GM18519 (cell line): ENCODE data around the gene RASSF7.

Experiments
- ATAC-seq: cut with Tn5 transposase; IDR thresholded peaks from one replicate; pipeline ENCODE4 v1.9.1; 2021; ENCODE audit warnings: mild to moderate bottlenecking, moderate library complexity; ENCODE audit not compliant: unreplicated experiment, low FRiP score

The RASSF7 gene

GRCh38 chr11:532527-532985 is 28.2 kb upstream of the RASSF7 start:
- ATAC-seq: no peak

GRCh38 chr11:532986-533585 is 27.7 kb upstream of the RASSF7 start:
- no peak for ATAC-seq

GRCh38 chr11:533586-534395 is 27.0 kb upstream of the RASSF7 start:
- ATAC-seq: no peak

GRCh38 chr11:534396-535209 is 26.2 kb upstream of the RASSF7 start:
- no peak for ATAC-seq

GRCh38 chr11:535210-535518 is 25.6 kb upstream of the RASSF7 start:
- ATAC-seq: peak; percentile 5

GRCh38 chr11:535519-536454 is 25.0 kb upstream of the RASSF7 start, which contains the start of gene HRAS:
HRAS (minus strand) TSS chr11:535576.
- peak; percentile 53 for ATAC-seq

GRCh38 chr11:536841-537621 is 23.7 kb upstream of the RASSF7 start, which contains the start of gene LRRC56:
LRRC56 (plus strand) TSS chr11:537527; CDS start chr11:540685, 3,158 bp downstream.
- ATAC-seq: peak; percentile 35

- ATAC-seq: no peak
Measured at GRCh38 chr11:537622-538430, 22.9 kb upstream of the RASSF7 start.

GRCh38 chr11:538431-539051 is 22.2 kb upstream of the RASSF7 start:
- no peak for ATAC-seq

- no peak for ATAC-seq
Measured at GRCh38 chr11:539971-540481, 20.7 kb upstream of the RASSF7 start.

- no peak for ATAC-seq
Measured at GRCh38 chr11:540583-541432, 20.0 kb upstream of the RASSF7 start.

GRCh38 chr11:541433-541885 is 19.3 kb upstream of the RASSF7 start:
- no peak for ATAC-seq

- no peak for ATAC-seq
Measured at GRCh38 chr11:544817-545166, 16.0 kb upstream of the RASSF7 start.

GRCh38 chr11:545171-545570 is 15.6 kb upstream of the RASSF7 start:
- ATAC-seq: no peak

GRCh38 chr11:548700-549603 is 11.8 kb upstream of the RASSF7 start:
- no peak for ATAC-seq
